ENCODE data around the gene TMPRSS7. TPM values are rescaled to one million over a fixed set of nuclear protein-coding genes. Genes with fewer than 3 reads are reported as not detected.

Gene TMPRSS7
- total RNA-seq, 1 donor from 2014 or later, result not detected

DNA sequence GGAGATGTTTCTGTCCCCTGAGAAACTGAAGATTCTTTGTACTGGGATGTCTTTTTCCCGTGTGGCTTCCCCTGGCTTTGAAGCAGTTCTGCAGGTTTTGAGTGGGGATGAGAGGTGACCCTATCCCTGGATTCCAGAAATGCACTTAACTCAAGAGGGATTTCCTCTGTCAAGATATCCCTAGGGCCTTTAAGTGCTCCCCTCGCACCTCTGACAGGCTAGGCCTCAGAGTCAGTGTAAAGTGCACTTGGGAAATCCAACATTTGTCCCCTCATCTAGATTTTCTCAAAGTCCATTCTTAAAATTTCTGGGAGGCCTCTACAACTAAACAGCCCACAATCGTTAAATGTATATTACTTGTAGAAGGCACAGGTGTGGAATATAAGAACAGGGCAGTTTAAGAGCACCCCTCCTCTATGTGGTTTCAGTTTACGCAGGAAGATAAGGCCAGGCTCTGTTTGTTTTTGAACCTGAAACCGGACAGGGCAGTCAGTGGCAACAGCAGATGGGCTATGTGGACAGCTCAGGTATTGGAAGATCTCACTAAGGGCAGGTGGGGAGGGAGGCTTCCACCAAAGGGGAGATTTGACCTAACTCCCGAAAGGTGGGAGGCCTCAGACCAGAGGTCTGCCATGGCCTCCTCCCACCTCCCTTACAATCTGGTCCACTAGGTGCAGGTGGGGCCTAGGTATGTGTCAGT is 56.5 kb downstream of the TMPRSS7 start:
- Mint-ChIP-seq H3K9me3 (peaks cover 2% of the 10 kb centered on the region), H3K27ac (no peak overlapping the region), H3K36me3 (peaks cover 3% of the 10 kb centered on the region), H3K4me3 (no peak overlapping the region), H3K27me3 (ENCODE audit: insufficient read depth, low read depth) (peaks cover 10% of the 10 kb centered on the region), H3K4me1 (peaks cover 33% of the 10 kb centered on the region)
- peaks cover 31% of the 10 kb centered on the region for H3K4me1 ChIP-seq
- H4K20me1 ChIP-seq (ENCODE audit: low read depth), result no peaks in the 10 kb centered on the region
- no peak overlapping the region for H3K9ac ChIP-seq
- H3K79me2 ChIP-seq (ENCODE audit: low read depth), result no peaks in the 10 kb centered on the region
- H3K9me3 ChIP-seq (ENCODE audit: low read depth), result no peaks in the 10 kb centered on the region
- peaks cover 17% of the 10 kb centered on the region for H3F3A ChIP-seq (ENCODE audit: low read depth)
- peak overlapping the region; percentile 19 for H3K4me2 ChIP-seq
- peaks cover 18% of the 10 kb centered on the region for H3K27me3 ChIP-seq
- H3K4me3 ChIP-seq, result no peak overlapping the region
- H3K36me3 ChIP-seq, result no peaks in the 10 kb centered on the region
- TF ChIP-seq, protein P1, sequence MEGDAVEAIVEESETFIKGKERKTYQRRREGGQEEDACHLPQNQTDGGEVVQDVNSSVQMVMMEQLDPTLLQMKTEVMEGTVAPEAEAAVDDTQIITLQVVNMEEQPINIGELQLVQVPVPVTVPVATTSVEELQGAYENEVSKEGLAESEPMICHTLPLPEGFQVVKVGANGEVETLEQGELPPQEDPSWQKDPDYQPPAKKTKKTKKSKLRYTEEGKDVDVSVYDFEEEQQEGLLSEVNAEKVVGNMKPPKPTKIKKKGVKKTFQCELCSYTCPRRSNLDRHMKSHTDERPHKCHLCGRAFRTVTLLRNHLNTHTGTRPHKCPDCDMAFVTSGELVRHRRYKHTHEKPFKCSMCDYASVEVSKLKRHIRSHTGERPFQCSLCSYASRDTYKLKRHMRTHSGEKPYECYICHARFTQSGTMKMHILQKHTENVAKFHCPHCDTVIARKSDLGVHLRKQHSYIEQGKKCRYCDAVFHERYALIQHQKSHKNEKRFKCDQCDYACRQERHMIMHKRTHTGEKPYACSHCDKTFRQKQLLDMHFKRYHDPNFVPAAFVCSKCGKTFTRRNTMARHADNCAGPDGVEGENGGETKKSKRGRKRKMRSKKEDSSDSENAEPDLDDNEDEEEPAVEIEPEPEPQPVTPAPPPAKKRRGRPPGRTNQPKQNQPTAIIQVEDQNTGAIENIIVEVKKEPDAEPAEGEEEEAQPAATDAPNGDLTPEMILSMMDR (IDR thresholded peaks at IDR 0.05), result no peak
- no peak for TF ChIP-seq EZH2 (IDR thresholded peaks at IDR 0.05)
- no peak for TF ChIP-seq EZH2phosphoT487 (IDR thresholded peaks at IDR 0.05)
- no peak overlapping the region for H2AFZ ChIP-seq (replicated peaks)
- no peak for DNase-seq (ENCODE audit: low spot score)
- no peak overlapping the region for H3K27ac ChIP-seq

DNA sequence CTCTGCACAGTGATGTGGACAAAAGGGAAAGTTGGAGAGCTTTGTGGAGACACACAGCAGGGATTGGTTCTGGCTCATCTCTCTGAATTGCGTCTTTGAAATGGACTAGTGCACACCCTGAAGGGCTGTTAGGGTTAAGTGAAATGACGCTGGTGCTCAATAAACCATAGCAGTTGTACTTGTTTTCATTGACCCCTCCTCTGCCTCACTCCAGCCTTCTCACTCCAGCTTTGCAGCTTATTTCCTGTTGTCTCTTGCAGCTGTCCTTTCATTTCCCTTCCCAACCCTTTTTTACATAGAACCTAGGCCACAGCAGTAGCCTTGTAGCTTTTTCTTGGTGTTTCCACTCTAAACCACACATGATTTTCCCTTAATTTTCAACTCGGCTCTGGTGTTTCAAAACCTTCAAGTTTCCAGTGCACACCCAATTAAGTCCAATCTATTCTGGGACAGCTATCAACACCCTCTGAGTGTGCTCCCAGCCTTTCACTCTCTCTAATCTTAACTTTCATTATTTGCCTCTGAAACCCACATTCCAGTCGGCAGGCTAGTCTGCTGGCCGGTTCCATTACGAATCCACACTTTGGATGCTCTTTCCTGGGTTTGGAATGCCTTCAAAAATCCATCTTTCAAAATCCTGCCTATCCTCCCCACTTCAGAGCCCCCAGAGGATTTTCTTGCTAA is 58.1 kb downstream of the TMPRSS7 start:
- Mint-ChIP-seq H3K36me3 (peaks cover 3% of the 10 kb centered on the region), H3K9me3 (peaks cover 2% of the 10 kb centered on the region), H3K4me3 (no peak overlapping the region), H3K4me1 (peaks cover 25% of the 10 kb centered on the region), H3K27ac (peak overlapping the region; percentile 67), H3K27me3 (ENCODE audit: insufficient read depth, low read depth) (peaks cover 5% of the 10 kb centered on the region)
- Histone ChIP-seq H3K79me2 (ENCODE audit: low read depth) (no peaks in the 10 kb centered on the region), H3K9ac (no peak overlapping the region), H3K27me3 (peaks cover 7% of the 10 kb centered on the region), H3K4me2 (peak overlapping the region; percentile 25), H3K4me3 (no peak overlapping the region), H3F3A (ENCODE audit: low read depth) (peaks cover 12% of the 10 kb centered on the region), H3K36me3 (no peaks in the 10 kb centered on the region), H3K4me1 (peaks cover 26% of the 10 kb centered on the region), H3K27ac (no peak overlapping the region), H2AFZ (replicated peaks) (peak overlapping the region; percentile 65), H4K20me1 (ENCODE audit: low read depth) (no peaks in the 10 kb centered on the region), H3K9me3 (ENCODE audit: low read depth) (no peaks in the 10 kb centered on the region)
- TF ChIP-seq EZH2 (IDR thresholded peaks at IDR 0.05) (no peak), EZH2phosphoT487 (IDR thresholded peaks at IDR 0.05) (no peak)
- TF ChIP-seq, protein P1 (IDR thresholded peaks at IDR 0.05), result no peak
- peak; percentile 37 for DNase-seq (ENCODE audit: low spot score)

DNA sequence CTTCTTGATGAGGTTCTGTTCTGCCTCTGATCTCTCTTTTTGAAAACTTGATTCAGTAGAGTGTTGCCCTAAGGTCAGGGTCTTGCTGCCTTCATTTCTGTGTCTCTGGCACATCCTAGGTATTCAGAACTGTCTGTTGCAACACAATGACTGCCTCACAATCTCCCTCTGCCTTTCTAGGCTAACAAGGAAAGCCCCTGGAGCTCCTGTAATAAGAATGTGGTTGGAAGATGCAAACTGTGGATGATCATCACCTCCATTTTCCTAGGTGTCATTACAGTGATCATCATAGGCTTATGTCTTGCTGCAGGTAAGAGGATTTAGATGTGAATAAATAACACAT is 58.6 kb downstream of the TMPRSS7 start:
- Histone ChIP-seq H3K9ac (no peak overlapping the region), H3K4me1 (peaks cover 26% of the 10 kb centered on the region), H2AFZ (replicated peaks) (peak overlapping the region; percentile 65), H3K36me3 (no peaks in the 10 kb centered on the region), H3K27ac (no peak overlapping the region), H3K79me2 (ENCODE audit: low read depth) (no peaks in the 10 kb centered on the region), H3K4me3 (no peak overlapping the region), H3K4me2 (peak overlapping the region; percentile 25), H4K20me1 (ENCODE audit: low read depth) (no peaks in the 10 kb centered on the region), H3F3A (ENCODE audit: low read depth) (peaks cover 12% of the 10 kb centered on the region), H3K9me3 (ENCODE audit: low read depth) (no peaks in the 10 kb centered on the region), H3K27me3 (peaks cover 2% of the 10 kb centered on the region)
- Mint-ChIP-seq H3K9me3 (peaks cover 2% of the 10 kb centered on the region), H3K27me3 (ENCODE audit: insufficient read depth, low read depth) (peaks cover 2% of the 10 kb centered on the region), H3K36me3 (peaks cover 3% of the 10 kb centered on the region), H3K4me1 (peaks cover 25% of the 10 kb centered on the region), H3K27ac (peak overlapping the region; percentile 31), H3K4me3 (no peak overlapping the region)
- no peak for TF ChIP-seq EZH2phosphoT487 (IDR thresholded peaks at IDR 0.05)
- TF ChIP-seq, protein P1 (IDR thresholded peaks at IDR 0.05), result no peak
- TF ChIP-seq EZH2 (IDR thresholded peaks at IDR 0.05), result no peak
- DNase-seq (ENCODE audit: low spot score), result no peak
